ENCODE measurements around the gene PPP3CA. TPM values are rescaled to one million over a fixed set of nuclear protein-coding genes. Genes with fewer than 3 reads are reported as not detected.

Gene PPP3CA
- total and polyA plus RNA-seq, 2 of the 13 experiments (the other 11 are each of a cell fraction or from before 2014, with no cell fraction given) = 4.8 to 13.2 TPM

GRCh38 chr4:101269682-101270081, 77.6 kb downstream of the PPP3CA start:
- CTCF ChIA-PET (ENCODE audit: low intra/inter-chr PET ratio, low total read pairs) = no interaction called here
- DNase-seq (ENCODE audit: low spot score) (no peak), ATAC-seq (no peak), FAIRE-seq (no peak)
- Histone ChIP-seq H3K4me2 (ENCODE audit: low read depth, low read length) (no peak overlapping the region), H3K4me3 (replicated peaks in 1 of 3; ENCODE audit: insufficient read depth in 1 of 3, low read depth in 2 of 3, low read length in 3 of 3) (no peak overlapping the region), H3K27ac (ENCODE audit: extremely low read length, insufficient read depth, low read length) (no peak overlapping the region), H3K9me3 (ENCODE audit: low read length) (no peaks in the 10 kb centered on the region), H4K20me1 (ENCODE audit: insufficient read depth, low read length) (no peaks in the 10 kb centered on the region), H2AFZ (ENCODE audit: low read length) (no peak overlapping the region), H3K4me1 (ENCODE audit: insufficient read depth, low read length) (peaks cover 38% of the 10 kb centered on the region), H3K27me3 (ENCODE audit: control insufficient read depth in 1 of 2, insufficient read depth in 2 of 2, low read length in 2 of 2) (no peaks in the 10 kb centered on the region), H3K79me2 (ENCODE audit: insufficient read depth, low read length) (peaks cover 2% of the 10 kb centered on the region), H3K36me3 (replicated peaks in 1 of 2; ENCODE audit: control insufficient read depth in 1 of 2, insufficient read depth in 2 of 2, low read length in 2 of 2) (no peaks in the 10 kb centered on the region), H3K9ac (ENCODE audit: insufficient read depth, low read depth, low read length) (no peak overlapping the region)
- intact Hi-C loops (cut with micrococcal nuclease; ENCODE audit: unreplicated experiment) (no loop called here), in situ Hi-C loops (cut with HindIII; ENCODE audit: extremely low pct_ligation_motif_present, low pct_unique_long_range_greater_than_20kb) (no loop called here)
- POLR2A ChIA-PET = no interaction called here
- BruUV-seq (replicated peaks) = no TSS peak
- WGBS (ENCODE audit: low lambda C conversion rate) = 95% methylated on average over 1 of the region's 1 CpG
- TF ChIP-seq ZNF430 (CRISPR knock-in tag; IDR thresholded peaks at IDR 0.05) (no peak), MAFK (conservative IDR thresholded peaks at IDR 0.05 in 1 of 2, IDR thresholded peaks at IDR 0.05 in 1 of 2; ENCODE audit: low read length in 2 of 2) (no peak), ZFAT (CRISPR knock-in tag; conservative IDR thresholded peaks at IDR 0.05) (no peak), GRHL1 (CRISPR knock-in tag; conservative IDR thresholded peaks at IDR 0.05) (no peak), ZMAT3 (CRISPR knock-in tag; conservative IDR thresholded peaks at IDR 0.05) (no peak), NFE2L1 (CRISPR knock-in tag; IDR thresholded peaks at IDR 0.05; ENCODE audit: borderline replicate concordance) (no peak), ZFX (CRISPR knock-in tag; IDR thresholded peaks at IDR 0.05; ENCODE audit: low read depth) (no peak)
- TF ChIP-seq, protein P1, sequence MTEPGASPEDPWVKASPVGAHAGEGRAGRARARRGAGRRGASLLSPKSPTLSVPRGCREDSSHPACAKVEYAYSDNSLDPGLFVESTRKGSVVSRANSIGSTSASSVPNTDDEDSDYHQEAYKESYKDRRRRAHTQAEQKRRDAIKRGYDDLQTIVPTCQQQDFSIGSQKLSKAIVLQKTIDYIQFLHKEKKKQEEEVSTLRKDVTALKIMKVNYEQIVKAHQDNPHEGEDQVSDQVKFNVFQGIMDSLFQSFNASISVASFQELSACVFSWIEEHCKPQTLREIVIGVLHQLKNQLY (CRISPR knock-in tag; IDR thresholded peaks at IDR 0.05) = no peak
- TF ChIP-seq, protein P2, sequence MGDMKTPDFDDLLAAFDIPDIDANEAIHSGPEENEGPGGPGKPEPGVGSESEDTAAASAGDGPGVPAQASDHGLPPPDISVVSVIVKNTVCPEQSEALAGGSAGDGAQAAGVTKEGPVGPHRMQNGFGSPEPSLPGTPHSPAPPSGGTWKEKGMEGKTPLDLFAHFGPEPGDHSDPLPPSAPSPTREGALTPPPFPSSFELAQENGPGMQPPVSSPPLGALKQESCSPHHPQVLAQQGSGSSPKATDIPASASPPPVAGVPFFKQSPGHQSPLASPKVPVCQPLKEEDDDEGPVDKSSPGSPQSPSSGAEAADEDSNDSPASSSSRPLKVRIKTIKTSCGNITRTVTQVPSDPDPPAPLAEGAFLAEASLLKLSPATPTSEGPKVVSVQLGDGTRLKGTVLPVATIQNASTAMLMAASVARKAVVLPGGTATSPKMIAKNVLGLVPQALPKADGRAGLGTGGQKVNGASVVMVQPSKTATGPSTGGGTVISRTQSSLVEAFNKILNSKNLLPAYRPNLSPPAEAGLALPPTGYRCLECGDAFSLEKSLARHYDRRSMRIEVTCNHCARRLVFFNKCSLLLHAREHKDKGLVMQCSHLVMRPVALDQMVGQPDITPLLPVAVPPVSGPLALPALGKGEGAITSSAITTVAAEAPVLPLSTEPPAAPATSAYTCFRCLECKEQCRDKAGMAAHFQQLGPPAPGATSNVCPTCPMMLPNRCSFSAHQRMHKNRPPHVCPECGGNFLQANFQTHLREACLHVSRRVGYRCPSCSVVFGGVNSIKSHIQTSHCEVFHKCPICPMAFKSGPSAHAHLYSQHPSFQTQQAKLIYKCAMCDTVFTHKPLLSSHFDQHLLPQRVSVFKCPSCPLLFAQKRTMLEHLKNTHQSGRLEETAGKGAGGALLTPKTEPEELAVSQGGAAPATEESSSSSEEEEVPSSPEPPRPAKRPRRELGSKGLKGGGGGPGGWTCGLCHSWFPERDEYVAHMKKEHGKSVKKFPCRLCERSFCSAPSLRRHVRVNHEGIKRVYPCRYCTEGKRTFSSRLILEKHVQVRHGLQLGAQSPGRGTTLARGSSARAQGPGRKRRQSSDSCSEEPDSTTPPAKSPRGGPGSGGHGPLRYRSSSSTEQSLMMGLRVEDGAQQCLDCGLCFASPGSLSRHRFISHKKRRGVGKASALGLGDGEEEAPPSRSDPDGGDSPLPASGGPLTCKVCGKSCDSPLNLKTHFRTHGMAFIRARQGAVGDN (CRISPR knock-in tag; IDR thresholded peaks at IDR 0.05) = no peak
- TF ChIP-seq, protein P3, sequence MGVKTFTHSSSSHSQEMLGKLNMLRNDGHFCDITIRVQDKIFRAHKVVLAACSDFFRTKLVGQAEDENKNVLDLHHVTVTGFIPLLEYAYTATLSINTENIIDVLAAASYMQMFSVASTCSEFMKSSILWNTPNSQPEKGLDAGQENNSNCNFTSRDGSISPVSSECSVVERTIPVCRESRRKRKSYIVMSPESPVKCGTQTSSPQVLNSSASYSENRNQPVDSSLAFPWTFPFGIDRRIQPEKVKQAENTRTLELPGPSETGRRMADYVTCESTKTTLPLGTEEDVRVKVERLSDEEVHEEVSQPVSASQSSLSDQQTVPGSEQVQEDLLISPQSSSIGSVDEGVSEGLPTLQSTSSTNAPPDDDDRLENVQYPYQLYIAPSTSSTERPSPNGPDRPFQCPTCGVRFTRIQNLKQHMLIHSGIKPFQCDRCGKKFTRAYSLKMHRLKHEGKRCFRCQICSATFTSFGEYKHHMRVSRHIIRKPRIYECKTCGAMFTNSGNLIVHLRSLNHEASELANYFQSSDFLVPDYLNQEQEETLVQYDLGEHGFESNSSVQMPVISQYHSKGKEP (CRISPR knock-in tag; IDR thresholded peaks at IDR 0.05) = no peak
- TF ChIP-seq, protein P4, sequence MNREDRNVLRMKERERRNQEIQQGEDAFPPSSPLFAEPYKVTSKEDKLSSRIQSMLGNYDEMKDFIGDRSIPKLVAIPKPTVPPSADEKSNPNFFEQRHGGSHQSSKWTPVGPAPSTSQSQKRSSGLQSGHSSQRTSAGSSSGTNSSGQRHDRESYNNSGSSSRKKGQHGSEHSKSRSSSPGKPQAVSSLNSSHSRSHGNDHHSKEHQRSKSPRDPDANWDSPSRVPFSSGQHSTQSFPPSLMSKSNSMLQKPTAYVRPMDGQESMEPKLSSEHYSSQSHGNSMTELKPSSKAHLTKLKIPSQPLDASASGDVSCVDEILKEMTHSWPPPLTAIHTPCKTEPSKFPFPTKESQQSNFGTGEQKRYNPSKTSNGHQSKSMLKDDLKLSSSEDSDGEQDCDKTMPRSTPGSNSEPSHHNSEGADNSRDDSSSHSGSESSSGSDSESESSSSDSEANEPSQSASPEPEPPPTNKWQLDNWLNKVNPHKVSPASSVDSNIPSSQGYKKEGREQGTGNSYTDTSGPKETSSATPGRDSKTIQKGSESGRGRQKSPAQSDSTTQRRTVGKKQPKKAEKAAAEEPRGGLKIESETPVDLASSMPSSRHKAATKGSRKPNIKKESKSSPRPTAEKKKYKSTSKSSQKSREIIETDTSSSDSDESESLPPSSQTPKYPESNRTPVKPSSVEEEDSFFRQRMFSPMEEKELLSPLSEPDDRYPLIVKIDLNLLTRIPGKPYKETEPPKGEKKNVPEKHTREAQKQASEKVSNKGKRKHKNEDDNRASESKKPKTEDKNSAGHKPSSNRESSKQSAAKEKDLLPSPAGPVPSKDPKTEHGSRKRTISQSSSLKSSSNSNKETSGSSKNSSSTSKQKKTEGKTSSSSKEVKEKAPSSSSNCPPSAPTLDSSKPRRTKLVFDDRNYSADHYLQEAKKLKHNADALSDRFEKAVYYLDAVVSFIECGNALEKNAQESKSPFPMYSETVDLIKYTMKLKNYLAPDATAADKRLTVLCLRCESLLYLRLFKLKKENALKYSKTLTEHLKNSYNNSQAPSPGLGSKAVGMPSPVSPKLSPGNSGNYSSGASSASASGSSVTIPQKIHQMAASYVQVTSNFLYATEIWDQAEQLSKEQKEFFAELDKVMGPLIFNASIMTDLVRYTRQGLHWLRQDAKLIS (CRISPR knock-in tag; IDR thresholded peaks at IDR 0.05) = no peak
